GM19035 (cell line): Measurements from ENCODE around the gene TMPRSS6.

ENCODE experiments used
- ATAC-seq: cut with Tn5 transposase; IDR thresholded peaks from one replicate; pipeline ENCODE4 v1.9.1; 2021; ENCODE audit not compliant: unreplicated experiment

The TMPRSS6 gene

DNA sequence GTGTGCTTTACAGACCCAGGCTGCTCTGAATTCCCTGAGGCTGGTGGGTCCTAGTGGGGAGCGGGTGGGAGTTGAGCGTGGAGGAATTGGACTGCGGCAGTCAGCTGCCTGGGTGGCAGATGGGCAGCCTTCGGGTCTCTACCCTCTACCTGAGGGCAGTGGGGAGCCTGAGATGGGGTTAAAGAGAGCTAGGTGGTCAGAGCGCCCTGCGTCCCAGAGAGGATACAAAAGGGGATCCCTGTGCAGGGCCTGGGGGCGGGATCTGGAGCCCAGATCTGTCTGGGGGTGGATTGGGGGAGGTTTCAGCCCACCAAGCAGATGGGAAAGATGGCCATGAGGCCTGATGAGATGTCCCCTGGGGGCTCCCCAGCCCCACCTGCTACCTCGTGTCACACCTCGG is 39.8 kb downstream of the TMPRSS6 start:
- ATAC-seq, result no peak

DNA sequence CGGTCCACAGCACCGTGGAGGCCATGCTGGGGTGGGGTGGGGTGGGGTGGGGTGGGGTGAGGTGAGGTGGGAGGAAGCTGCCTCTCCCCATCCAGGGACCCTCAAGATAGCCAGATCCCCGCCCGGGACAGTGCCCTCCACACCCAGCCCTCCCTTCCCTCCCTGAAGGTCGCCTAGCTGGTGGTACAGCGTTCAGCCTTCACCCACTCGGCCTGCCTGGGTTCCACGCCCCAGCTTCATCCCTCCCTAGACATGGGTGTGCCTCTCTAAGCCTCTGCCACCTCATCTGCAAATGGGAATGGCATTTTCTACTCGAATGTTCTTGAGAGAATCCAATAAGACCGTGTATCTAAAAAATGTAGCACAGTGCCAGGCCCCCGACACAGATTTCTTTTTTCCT is 40.2 kb downstream of the TMPRSS6 start:
- ATAC-seq, result no peak

DNA sequence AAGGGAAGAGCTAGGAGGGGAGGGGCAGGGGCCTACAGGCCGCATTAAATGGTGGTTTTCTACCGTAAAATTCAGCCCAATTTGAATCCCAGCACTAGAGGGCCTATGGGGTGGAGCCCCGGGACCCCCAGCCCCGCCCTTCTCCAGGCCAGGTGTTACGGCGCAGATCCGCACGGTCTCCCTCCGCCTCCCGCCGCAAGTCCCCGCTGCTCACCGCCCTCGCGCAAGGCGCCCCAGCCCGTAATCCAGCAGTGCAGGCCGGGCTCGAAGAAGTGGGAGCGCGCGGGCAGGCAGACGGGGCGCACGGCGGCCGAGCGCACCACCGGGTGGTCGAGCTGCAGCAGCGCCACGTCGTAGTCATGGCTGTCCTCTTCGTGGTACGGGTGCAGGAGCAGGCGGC is 40.7 kb downstream of the TMPRSS6 start:
- ATAC-seq, result no peak

DNA sequence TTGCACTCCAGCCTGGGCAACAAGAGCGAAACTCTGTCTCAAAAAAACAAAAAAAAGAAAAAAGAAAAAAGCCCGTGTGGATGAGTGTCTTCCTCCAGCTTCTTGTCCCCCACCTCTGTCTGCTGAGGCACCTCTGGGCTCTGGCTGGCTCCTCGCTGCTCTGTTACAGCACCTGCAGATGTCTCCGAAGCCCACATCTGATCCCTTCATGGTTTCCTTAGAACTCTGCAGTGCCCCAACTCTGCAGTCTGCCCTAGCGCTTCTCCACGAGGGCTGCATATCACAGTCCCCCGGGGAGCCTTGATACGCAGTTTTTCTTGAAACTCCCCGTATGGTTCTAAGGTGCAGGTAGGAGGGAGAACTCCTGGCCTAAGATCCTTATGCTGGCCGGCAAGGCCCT is 42.1 kb downstream of the TMPRSS6 start:
- ATAC-seq, result no peak

DNA sequence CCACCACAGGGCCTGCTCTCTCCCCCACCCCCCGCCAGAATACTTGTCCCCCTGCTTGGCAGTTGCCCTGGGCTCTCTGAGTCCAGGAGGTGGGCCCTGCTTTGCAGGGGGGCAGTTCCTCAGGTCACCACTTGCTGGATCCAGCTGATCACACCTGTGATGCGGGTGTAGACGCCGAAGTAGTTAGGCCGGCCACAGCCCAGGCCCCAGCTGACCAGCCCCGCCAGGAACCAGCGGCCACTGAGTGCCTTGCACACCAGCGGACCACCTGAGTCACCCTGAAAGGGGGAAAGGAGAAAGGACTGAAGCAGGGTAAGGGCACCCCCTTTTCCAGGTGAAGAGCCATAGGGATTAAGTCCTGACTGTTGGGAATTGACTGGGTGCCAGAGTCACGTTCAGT is 43.6 kb downstream of the TMPRSS6 start:
- no peak for ATAC-seq

DNA sequence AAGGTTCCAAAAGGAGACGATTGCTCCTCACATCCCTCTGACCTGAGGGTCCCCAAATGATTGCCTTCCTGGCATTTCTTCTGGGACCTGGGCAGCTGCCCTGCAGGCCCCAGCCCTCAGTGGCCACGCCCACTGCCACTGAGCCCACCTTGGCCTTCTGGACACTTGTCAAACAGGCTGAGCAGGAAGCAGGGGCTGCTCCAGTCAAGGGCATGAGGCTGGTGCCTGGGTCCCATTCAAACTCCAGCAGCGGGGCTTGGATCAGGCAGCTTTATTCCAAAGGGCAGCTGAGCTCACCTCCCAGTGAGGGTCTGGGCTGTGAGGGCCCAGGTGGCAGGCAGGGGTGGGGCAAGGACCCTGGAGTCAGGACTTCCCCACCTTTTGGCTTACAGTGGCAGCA is 44.3 kb downstream of the TMPRSS6 start:
- ATAC-seq, result no peak

DNA sequence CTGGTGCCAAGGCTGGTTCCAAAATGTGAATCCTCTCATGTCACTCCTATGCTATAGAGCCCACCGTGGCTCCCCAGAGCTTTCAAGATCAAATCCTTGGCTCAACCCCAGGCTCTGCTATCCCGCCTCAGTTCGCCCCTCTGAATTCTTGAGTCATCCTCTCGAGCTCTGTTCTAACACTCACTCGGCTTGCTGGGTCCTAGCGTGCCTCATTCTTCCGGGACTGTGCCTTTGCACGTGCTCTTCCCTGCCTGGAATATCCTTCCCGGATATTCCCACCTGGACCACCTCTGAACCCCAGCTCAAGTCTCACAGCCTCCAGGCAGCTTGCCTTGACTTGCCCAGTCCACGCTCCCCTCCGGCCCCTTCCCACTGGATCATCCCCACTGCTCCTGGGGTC is 45.0 kb downstream of the TMPRSS6 start:
- ATAC-seq, result no peak

DNA sequence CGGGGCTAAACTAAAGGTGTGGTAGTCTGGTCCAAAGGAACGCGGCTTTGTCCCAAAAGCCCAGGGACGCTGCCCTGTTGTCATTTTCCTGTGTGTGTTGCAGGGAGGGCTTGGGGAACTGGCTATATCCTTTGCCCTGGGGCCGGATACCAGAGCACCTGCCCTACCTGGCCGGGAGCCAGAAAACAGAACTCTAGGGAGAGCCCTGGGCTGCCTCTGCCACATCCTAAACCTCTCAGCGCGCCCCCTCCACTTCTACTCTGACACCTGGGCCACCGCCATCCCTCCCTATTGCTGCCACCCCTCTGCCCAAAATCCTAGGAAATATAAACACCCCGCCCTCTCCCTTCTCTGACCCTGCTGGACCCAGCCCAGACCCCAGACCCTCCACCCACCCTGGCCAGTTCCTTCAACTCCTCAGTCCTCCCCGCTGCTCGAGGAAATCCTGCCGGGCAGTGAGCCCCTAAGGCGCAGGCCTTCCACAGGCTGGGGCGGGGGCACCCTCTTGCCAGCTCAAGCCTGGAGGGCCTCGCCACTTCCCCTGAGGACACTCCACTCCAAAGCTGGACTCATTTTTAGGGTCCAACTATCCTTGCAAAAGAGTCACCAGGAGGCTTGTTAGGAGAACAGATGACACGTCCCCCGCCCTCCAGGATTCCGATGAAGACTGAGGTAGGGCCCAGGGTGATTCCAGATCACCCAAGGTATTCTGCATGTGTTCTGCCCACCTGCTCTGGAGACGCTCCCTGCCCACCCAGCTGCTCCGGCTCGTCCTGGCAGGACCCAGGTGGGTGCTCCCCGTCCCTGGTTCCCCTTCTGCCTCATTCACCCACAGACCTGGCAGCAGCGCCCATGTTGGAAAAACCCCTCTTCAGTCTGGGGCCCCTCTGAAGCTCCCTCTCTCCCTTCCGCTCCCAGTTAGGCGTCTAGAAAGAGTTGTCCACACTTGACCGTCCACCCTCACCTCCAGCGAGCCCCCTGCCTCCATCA is 45.8 kb downstream of the TMPRSS6 start:
- no peak for ATAC-seq

DNA sequence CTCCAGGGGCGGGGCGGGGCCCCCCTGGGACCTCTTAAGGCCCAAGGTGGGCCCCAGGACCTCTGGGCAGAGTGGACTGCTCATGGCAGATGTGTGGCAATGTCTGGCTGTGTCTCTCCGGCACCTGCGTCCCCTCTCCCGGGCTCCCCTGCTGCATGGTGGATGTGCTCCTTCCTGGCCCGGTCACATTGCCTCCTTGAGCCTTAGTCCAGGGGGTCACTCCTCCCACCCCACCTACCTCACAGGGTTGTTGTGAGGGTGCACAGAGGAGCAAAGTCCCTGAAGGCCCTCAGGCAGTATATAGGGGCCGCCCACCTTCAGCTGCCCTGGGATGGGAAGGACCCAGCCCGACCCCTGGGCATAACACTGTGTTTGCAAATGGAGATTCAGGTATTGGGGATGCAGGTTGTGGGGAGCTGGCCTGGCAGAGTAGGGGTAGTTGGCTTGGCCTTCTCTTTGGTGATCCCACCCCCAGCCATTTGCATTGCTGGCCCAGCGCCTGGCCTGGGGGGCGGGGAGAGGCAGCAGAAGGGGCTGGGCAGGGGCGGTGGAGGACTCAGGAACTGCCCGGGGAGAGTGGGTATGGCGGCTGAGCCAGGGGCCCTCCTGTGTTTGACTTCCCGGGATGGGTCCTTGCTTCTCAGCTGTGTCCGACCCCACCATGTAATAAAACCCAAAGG is 46.7 kb downstream of the TMPRSS6 start:
- ATAC-seq, result no peak

DNA sequence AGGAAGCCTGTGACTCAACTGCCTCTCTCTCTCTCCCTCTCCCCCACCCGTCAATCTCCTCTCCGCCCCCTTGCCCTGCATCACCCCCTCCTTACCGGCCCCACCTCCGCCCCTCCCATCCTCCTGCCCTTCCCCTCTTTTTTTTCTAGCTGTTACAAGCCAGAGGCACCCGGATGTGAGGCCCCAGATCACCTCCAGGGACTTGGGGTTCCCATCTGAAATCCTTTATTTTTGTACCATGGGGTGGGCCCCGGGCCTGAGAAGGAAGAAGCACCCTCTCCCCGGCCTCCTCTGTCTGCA is 47.2 kb downstream of the TMPRSS6 start:
- ATAC-seq, result no peak

DNA sequence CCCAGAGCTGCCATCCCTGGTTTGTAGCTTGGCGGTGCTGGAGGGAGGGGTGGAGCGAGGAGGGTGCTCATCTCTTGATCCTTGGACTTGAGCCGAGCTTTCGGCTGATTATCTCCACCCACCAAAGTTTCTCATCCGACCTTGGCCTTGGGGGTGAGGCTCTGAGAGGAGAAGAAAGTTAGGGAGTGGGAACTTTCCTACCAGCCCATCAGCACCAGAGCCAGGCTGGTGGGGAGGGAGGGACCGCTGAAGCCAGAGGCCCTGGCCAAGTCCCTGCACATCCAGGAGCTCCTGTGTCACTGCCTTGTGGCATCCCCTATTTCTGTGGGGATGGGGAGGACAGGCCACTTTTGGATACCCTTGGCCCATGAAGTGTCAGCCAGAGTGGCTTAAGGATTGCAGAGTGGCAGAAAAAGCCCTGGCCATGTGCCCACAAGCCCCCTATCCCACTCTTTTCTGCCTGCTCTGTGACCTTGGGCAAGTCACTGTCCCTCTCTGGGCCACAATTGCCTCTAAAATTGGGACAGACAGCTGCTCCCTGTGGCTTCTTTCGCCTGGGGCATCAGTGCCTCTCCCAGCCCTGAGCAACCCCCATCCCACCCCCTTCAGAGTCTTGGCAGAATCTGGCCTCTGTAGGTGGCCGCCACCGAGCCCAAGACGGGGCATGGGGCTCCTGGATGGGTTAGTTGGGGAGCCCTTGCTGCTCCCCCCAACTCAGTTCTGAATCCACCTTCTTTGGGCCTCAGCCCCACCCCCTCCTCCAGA is 47.7 kb downstream of the TMPRSS6 start:
- no peak for ATAC-seq

DNA sequence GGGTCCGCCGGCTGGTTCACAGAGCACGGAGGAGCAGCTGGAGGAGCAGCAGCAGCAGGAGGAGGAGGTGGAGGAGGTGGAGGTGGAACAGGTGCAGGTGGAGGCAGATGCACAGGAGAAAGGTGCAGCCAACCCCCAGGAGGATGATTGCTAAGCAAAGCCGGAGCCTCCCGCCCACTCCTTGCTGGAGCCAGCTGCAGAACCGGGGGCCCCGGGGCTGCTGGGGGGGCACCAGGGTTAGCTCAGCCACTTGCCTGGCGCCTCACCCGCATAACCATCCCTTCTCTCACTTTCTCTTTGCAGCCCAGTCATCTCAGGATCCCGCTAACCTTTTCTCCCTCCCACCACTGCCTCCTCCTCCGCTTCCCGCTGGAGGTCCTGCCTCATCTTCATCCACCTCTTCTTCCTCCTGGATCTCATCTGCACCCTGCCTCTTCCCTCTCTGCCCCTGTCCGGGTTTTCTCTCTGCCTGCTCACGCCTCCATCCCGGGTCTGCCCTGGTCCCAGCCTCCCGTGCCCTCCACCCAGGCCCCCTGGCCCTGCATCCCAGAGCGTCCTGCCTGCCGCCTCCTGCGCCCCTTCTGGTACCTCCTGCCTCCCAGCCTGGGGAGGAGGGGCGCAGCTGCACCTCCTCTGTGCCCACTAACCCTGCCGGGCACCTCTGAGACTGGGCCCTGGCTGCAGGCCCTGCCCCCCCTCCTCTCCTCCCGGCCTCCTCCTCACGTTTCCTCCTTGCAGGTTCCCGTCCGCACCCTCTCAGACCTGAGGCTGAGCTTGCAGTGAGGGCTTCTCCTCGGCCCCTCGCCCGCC is 48.5 kb downstream of the TMPRSS6 start:
- ATAC-seq, result no peak

DNA sequence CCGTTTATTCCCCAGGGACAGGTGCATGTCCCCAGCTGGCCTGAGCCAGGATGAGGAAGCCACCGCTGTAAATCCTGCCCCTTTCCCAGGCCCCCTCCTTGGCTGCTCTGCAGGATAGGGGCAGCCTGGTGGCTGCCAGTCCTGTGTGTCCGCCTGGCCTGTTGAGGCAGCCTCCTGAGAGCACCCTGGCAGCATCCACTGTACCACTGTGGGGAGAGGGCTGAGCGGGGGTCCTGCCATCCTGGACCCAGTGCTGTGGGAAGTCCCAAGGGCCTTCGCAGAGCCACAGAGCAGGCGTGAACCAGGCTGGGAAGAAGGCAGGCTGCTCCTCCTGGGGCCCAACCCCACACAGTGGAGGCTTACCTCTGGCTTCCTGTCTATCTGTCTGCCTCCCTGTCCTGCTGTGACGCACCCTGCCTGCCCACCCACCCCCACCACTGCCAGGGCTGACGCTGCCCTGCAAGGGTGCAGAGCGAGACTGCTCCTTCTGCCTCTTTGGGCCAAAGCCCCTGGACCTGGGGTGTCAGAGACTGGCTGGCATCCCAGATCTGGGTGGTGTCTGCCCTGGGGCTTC is 49.5 kb downstream of the TMPRSS6 start:
- ATAC-seq, result no peak

DNA sequence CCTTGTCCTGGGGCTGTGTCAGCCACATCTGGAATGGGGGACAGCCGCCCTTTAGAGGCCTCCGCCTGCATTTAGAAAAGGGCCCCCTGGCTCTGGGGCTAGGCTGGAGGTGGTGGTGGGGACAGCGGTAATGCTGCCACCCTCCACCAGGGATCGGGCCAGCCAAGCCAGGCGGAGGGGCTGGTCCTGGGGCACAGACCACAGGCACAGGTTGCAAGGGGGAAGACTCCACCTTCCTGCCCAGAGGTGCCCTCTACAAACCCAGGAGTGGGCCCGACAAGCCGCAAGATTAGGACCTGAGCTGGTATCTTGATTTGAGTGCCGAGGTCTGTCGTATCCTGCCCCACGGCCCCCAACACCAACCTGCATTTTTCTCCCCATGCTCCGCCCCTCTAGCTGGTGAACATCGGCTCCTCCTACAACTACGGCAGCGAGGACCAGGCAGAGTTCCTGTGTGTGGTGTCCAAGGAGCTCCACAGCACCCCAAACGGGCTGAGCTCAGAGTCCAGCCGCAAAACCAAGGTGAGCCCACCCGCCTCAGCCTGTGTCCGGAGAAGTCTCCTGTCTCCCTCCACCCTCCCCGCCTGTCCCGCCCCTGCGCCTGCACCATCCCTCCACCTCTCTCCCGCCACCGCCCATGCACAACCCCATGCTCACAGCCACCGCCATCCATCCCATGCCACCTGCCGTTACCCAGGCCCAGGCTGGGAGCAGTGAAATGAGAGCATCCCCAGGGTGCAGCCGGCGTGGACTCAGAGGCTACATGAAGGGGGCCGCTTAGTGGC is 50.4 kb downstream of the TMPRSS6 start:
- ATAC-seq, result no peak

DNA sequence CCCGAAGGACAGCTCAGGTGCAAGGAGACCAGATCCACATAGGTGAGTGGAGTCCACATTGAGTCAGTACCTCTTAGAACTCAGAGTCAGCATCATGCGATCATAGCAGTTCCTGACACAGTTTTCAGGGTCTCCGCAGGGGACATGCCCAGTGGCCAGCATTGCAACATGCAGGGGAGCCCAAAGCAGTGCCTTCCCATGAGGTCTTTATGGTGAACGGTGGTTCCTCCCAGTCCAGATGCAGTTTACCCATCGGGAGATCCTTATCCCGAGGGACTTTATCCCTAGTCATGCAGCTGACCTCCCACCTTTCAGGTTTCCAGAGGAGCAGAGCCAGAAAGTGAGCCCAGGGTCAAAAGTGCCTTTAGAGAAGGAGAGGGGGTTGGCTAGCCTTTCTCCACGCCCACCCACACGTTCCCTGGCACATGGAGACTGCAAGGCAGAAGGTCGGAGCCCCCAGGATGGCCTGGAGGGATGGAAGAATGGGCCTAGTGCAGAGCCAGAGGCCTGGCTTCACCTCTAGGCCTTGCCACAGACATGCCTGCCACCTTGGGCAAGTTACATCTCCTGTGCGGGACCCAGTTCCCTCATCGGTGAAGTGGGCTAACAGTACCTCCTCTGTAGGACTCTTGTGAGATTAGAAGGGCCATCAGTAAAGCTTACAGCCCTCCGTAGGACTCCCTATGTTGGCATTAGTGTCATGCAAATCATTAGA is 51.6 kb downstream of the TMPRSS6 start:
- ATAC-seq, result no peak

DNA sequence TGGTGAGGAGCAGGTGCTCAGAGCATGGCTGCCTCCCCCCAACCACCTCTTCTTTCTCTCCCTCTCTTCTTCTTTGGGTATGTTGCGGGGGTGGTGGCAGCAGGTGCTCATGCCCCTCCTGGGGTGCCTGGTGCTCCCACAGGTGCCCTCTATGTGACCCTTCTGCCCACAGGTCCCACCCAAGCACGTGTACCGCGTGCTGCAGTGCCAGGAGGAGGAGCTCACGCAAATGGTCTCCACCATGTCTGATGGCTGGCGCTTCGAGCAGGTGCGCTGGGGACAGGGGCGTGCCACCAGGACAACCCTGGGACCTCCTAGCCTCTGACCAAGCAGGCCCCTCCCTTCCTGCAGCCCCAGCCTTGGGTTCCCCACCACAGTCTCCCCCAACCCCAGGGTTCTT is 52.3 kb downstream of the TMPRSS6 start:
- no peak for ATAC-seq

DNA sequence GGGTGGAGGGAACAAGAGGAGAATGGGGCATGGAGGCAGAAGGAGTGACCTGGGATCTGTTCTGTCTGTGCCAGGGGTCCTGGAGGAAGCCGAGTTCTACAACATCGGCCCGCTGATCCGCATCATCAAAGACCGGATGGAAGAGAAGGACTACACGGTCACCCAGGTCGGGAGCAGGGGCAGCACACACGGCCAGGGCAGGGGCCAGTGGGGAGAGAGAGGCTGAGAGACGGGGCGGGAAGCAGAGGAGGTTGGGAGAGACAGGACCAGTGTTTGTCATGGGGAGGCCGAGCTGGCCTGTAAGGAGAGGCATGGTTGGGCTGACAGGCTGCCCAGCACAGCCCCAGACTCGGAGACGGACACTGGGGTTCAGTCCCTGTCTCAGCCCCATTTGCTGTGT is 53.3 kb downstream of the TMPRSS6 start:
- no peak for ATAC-seq

DNA sequence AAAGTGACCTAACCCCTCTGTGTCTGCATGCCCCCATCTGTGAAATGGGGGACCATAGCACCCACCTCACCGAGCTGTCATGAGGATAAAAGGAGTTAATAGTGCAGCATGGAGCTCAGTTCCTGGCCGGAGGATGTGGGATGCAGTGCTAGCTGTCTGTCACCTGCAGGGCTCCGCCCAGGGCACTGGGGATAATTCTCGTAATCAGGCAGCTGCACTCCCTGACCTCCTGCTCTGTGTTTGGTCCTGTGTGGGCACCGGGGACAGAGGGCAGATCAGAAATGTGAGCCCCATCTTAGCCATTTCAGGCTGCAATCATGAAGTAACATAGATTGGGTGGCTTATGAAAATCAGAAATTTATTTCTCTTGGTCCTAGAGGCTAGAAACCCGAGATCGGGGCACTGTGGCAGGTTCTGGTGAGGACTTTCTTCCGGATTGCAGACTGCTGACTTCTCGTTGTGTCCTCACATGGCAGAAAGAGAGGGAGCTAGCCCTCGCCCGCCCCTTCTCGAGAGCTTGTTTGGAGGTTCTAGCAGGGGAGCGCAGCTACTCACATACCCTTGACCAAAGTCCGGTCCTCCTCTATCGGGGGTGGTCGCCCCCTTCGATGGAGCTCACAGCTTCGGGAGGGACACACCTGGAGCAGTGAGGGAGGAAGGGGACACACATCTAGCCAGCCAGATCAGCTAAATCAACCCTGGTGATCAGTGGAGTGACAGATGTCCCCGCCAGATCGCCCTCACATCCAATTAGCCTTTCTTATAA is 54.7 kb downstream of the TMPRSS6 start:
- ATAC-seq, result no peak

DNA sequence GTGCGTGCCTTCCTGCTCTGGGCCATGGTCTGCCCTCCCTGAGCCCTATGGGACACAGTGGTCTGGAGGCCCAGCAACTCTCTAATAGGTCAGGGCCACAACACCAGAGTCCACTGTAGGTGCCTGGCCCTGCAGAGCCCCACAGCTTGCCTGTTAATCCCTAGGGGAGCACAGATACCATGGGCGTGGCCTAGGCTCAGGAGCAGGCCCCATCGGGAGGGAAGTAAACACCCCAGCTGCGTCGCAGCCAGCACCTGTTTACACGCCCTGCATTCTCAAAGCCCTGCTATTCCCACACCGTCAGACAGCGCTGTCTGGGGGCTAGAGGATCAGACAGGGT is 55.5 kb downstream of the TMPRSS6 start:
- no peak for ATAC-seq
